IMR-90 (cell line): ENCODE measurements around the gene GPR135.

Source experiments
- BHLHE40 ChIP-seq: fragments of 150-350 bp; IDR thresholded peaks from 2 replicates; pipeline ENCODE4 v1.6.1; 2016; ENCODE audit warnings: mild to moderate bottlenecking, low read depth, low read length
- CEBPB ChIP-seq: IDR thresholded peaks from 2 replicates; pipeline ENCODE4 v1.6.1; 2012; ENCODE audit warnings: low read depth, low read length, improper control_type of control experiment
- FOS ChIP-seq: fragments of 150-350 bp; IDR thresholded peaks from 2 replicates; pipeline ENCODE4 v1.6.1; 2016; ENCODE audit warnings: low read depth, low read length
- MAZ ChIP-seq: IDR thresholded peaks from 2 replicates; pipeline ENCODE4 v1.6.1; 2012; ENCODE audit warnings: low read depth, mild to moderate bottlenecking, low read length, improper control_type of control experiment, moderate library complexity, borderline replicate concordance
- NFE2L2 ChIP-seq: fragments of 150-350 bp; IDR thresholded peaks from 2 replicates; pipeline ENCODE4 v1.6.1; 2016; ENCODE audit warnings: low read depth, mild to moderate bottlenecking, low read length
- POLR2A ChIP-seq: IDR thresholded peaks from 2 replicates; pipeline ENCODE4 v1.6.1; 2012; ENCODE audit warnings: mild to moderate bottlenecking, low read depth, low read length
- RAD21 ChIP-seq: IDR thresholded peaks from 2 replicates; pipeline ENCODE4 v1.6.1; 2012; ENCODE audit warnings: low read length, improper control_type of control experiment
- RCOR1 ChIP-seq: IDR thresholded peaks from 2 replicates; pipeline ENCODE4 v1.6.1; 2012; ENCODE audit warnings: mild to moderate bottlenecking, low read length, improper control_type of control experiment; ENCODE audit not compliant: insufficient replicate concordance
- RFX5 ChIP-seq: IDR thresholded peaks from 2 replicates; pipeline ENCODE4 v1.8.0; 2012; ENCODE audit warnings: low read depth, mild to moderate bottlenecking, low read length, moderate library complexity
- TF ChIP-seq, protein P1 (sequence below): conservative IDR thresholded peaks from 2 replicates; pipeline ENCODE4 v1.5.1; 2012; ENCODE audit warnings: mild to moderate bottlenecking, low read depth, low read length, improper control_type of control experiment

DNA sequence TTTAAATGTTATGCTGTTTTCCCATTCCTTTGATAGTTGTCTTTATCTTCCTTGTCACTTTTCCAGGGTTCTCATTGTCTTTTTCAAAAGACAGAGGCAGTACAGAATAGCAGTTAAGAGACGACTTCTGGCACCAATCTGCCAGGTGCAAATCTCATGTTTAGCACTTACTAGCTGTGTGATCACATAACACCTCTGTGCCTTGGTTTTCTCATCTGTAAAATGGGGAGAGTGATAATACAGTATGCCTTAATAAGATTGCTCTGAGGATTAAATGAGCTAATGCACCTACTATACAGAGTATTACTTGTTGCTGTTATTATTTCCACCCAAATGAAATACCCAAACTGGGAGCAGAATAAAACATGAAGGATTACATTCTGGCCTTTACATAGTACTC, 4.8 kb downstream of the GPR135 start:
- TF ChIP-seq, protein P1, sequence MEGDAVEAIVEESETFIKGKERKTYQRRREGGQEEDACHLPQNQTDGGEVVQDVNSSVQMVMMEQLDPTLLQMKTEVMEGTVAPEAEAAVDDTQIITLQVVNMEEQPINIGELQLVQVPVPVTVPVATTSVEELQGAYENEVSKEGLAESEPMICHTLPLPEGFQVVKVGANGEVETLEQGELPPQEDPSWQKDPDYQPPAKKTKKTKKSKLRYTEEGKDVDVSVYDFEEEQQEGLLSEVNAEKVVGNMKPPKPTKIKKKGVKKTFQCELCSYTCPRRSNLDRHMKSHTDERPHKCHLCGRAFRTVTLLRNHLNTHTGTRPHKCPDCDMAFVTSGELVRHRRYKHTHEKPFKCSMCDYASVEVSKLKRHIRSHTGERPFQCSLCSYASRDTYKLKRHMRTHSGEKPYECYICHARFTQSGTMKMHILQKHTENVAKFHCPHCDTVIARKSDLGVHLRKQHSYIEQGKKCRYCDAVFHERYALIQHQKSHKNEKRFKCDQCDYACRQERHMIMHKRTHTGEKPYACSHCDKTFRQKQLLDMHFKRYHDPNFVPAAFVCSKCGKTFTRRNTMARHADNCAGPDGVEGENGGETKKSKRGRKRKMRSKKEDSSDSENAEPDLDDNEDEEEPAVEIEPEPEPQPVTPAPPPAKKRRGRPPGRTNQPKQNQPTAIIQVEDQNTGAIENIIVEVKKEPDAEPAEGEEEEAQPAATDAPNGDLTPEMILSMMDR, result no peak
- no peak for TF ChIP-seq CEBPB
- no peak for TF ChIP-seq FOS
- no peak for TF ChIP-seq MAZ
- TF ChIP-seq RAD21, result no peak
- TF ChIP-seq RFX5, result no peak
- TF ChIP-seq NFE2L2, result no peak
- no peak for TF ChIP-seq POLR2A
- no peak for TF ChIP-seq BHLHE40
- no peak for TF ChIP-seq RCOR1
